Chondrocyte (in vitro differentiated cells): ENCODE data around the gene TTC34. TPM values are rescaled to one million over a fixed set of nuclear protein-coding genes. Genes with fewer than 3 reads are reported as not detected.
"Not testable (repeated sequence)": the region's sequence is repeated elsewhere in the genome, so short reads cannot be mapped to it uniquely, and the experiment has no call there.

Source experiments
- DNase-seq: peaks from one replicate; pipeline ENCODE4 v3.0.0; 2021; ENCODE audit warnings: mixed read lengths, low spot score
- H3K27ac Mint-ChIP-seq: one replicate; pipeline ENCODE4 v1.8.0; 2021; ENCODE audit warnings: mild to moderate bottlenecking, moderate library complexity, mixed read lengths; ENCODE audit not compliant: unreplicated experiment
- H3K27me3 Mint-ChIP-seq: 2 replicates; pipeline ENCODE4 v1.8.0; 2021; ENCODE audit warnings: low read depth, mixed read lengths
- H3K36me3 Mint-ChIP-seq: 2 replicates; pipeline ENCODE4 v1.8.0; 2021; ENCODE audit warnings: low read depth, mixed read lengths
- H3K4me1 Mint-ChIP-seq: 2 replicates; pipeline ENCODE4 v1.8.0; 2021; ENCODE audit warnings: low read depth, mild to moderate bottlenecking, mixed read lengths
- H3K4me3 Mint-ChIP-seq: one replicate; pipeline ENCODE4 v1.8.0; 2021; ENCODE audit warnings: mild to moderate bottlenecking, moderate library complexity, mixed read lengths; ENCODE audit not compliant: unreplicated experiment
- H3K9me3 Mint-ChIP-seq: 2 replicates; pipeline ENCODE4 v1.8.0; 2021; ENCODE audit warnings: low read depth, mixed read lengths
- total RNA-seq: library from RNA; stranded (reverse); gene quantifications from 3 replicates; pipeline ENCODE4 v1.2.1, GENCODE V29; 2021
- TF ChIP-seq, protein P1 (sequence below): fragments of 200-600 bp; sonication (generic); IDR thresholded peaks from 2 replicates; pipeline ENCODE4 v1.5.0; 2021; ENCODE audit warnings: antibody characterized with exemption, mild to moderate bottlenecking, moderate library complexity

TTC34 gene
- total RNA-seq, 1 donor from 2014 or later = 0.60 TPM

- Mint-ChIP-seq H3K4me1 (no peaks in the 10 kb centered on the region), H3K36me3 (no peaks in the 10 kb centered on the region), H3K27me3 (peaks cover 54% of the 10 kb centered on the region), H3K27ac (no peak overlapping the region), H3K4me3 (no peak overlapping the region), H3K9me3 (no peaks in the 10 kb centered on the region)
- DNase-seq = no peak
- TF ChIP-seq, protein P1, sequence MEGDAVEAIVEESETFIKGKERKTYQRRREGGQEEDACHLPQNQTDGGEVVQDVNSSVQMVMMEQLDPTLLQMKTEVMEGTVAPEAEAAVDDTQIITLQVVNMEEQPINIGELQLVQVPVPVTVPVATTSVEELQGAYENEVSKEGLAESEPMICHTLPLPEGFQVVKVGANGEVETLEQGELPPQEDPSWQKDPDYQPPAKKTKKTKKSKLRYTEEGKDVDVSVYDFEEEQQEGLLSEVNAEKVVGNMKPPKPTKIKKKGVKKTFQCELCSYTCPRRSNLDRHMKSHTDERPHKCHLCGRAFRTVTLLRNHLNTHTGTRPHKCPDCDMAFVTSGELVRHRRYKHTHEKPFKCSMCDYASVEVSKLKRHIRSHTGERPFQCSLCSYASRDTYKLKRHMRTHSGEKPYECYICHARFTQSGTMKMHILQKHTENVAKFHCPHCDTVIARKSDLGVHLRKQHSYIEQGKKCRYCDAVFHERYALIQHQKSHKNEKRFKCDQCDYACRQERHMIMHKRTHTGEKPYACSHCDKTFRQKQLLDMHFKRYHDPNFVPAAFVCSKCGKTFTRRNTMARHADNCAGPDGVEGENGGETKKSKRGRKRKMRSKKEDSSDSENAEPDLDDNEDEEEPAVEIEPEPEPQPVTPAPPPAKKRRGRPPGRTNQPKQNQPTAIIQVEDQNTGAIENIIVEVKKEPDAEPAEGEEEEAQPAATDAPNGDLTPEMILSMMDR = no peak
These were observed 172.4 kb downstream of the TTC34 start for GRCh38 chr1:2628933-2629626.

- TF ChIP-seq, protein P1 = no peak
- Mint-ChIP-seq H3K4me3 (no peak overlapping the region), H3K36me3 (no peaks in the 10 kb centered on the region), H3K4me1 (no peaks in the 10 kb centered on the region), H3K27me3 (peaks cover 54% of the 10 kb centered on the region), H3K9me3 (no peaks in the 10 kb centered on the region), H3K27ac (no peak overlapping the region)
- no peak for DNase-seq
These were observed 173.1 kb downstream of the TTC34 start for GRCh38 chr1:2628191-2628932.

DNA sequence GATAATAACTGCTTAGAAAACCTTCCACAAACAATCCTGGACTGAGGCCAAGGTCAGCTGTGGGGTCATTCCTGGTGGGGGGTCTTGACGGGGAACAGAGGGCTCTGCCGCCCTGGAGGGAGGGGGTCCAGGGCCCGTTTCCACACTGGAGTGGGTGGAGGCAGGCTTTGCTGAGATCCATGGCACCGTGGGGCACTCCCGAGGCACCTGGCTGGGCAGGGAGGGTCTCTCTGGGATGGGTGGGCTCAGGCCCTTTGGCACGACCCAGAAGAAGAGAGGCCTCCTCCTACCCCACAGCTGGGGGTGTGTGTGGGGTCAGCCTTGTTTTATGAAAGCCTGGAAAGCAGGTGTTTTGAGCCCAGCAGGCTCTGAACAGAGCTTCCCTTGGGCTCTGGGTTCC lies 173.7 kb downstream of the TTC34 start:
- Mint-ChIP-seq H3K4me3 (no peak overlapping the region), H3K36me3 (no peaks in the 10 kb centered on the region), H3K4me1 (no peaks in the 10 kb centered on the region), H3K27ac (no peak overlapping the region), H3K27me3 (peaks cover 52% of the 10 kb centered on the region), H3K9me3 (no peaks in the 10 kb centered on the region)
- DNase-seq = no peak
- TF ChIP-seq, protein P1 = no peak

DNA sequence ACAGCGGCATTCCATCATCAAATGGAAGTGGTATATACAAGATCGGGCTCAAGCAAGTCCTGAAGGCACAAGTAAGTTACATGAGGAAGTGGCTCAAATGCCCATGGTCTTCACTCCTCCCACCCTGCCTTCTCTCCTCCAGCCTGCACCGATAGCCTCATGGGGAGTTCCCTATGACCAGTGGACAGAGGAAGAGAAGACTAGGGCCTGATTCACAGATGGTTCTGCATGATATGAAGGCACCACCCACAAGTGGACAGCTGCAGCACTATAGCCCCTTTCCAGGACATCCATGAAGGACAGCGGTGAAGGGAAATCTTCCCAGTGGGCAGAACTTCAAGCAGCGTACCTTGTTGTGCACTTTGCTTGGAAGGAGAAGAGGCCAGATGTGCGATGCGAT lies 175.7 kb downstream of the TTC34 start:
- H3K4me3 Mint-ChIP-seq, H3K27ac Mint-ChIP-seq, H3K9me3 Mint-ChIP-seq, H3K36me3 Mint-ChIP-seq, H3K4me1 Mint-ChIP-seq, DNase-seq: not testable (repeated sequence)
- H3K27me3 Mint-ChIP-seq = peaks cover 50% of the 10 kb centered on the region

DNA sequence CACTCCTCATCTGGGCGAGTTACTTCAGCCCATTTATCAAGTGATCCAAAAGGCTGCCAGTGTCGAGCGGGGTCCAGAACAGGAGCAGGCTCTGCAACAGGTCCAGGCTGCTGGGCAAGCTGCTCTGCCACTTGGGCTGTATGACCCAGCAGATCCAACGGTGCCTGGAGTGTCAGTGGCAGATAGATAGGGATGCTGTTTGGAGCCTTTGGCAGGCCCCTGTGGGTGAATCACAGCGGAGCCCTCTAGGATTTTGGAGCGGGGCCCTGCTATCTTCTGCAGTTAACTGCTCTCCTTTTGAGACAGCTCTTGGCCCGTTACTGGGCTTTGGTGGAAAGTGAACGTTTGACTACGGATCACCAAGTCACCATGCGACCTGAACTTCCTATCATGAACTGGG lies 176.2 kb downstream of the TTC34 start:
- Mint-ChIP-seq H3K27me3 (peaks cover 48% of the 10 kb centered on the region), H3K9me3 (no peaks in the 10 kb centered on the region), H3K36me3 (no peaks in the 10 kb centered on the region), H3K4me3 (no peak overlapping the region), H3K4me1 (no peaks in the 10 kb centered on the region), H3K27ac (no peak overlapping the region)
- TF ChIP-seq, protein P1 = no peak
- DNase-seq = no peak
